HepG2 (cell line): ENCODE data around the gene CEACAM3. TPM values are rescaled to one million over a fixed set of nuclear protein-coding genes. Genes with fewer than 3 reads are reported as not detected.

ENCODE experiments used
- ATF7 ChIP-seq, 2 experiments: fragments of 450-650 bp in 1 of 2; sonication (generic) in 1 of 2; formaldehyde crosslinking in 1 of 2; IDR thresholded peaks; 2 replicates each; pipeline versions ENCODE4 v1.4.0 to v1.6.1; 2016 to 2020; ENCODE audit warnings: antibody characterized with exemption in 1 of 2, mild to moderate bottlenecking in 1 of 2, missing genetic modification reagents in 1 of 2
- ATF7-NPFF ChIP-seq: sonication (generic); formaldehyde crosslinking; IDR thresholded peaks from 2 replicates; pipeline ENCODE4 v1.8.1; 2023; ENCODE audit warnings: mild to moderate bottlenecking, low read depth, missing genetic modification reagents, moderate library complexity
- CAMTA2 ChIP-seq: sonication (generic); formaldehyde crosslinking; IDR thresholded peaks from 2 replicates; pipeline ENCODE4 v1.4.0; 2020; ENCODE audit warnings: mild to moderate bottlenecking, missing genetic modification reagents, borderline replicate concordance
- CREB1 ChIP-seq, 2 experiments: fragments of 450-650 bp in 1 of 2; IDR thresholded peaks; 2 replicates each; pipeline ENCODE4 v1.6.1; 2016 to 2017; ENCODE audit warnings: control low read depth in 1 of 2, mild to moderate bottlenecking in 1 of 2, missing compliant biosample characterization in 1 of 2, missing genetic modification characterization in 1 of 2
- EED ChIP-seq: sonication (generic); formaldehyde crosslinking; IDR thresholded peaks from 2 replicates; pipeline ENCODE4 v1.5.0; 2020; ENCODE audit warnings: mild to moderate bottlenecking, missing genetic modification reagents
- JUND ChIP-seq: sonication (generic); formaldehyde crosslinking; IDR thresholded peaks from 2 replicates; pipeline ENCODE4 v1.8.0; 2022; ENCODE audit warnings: mild to moderate bottlenecking, missing genetic modification reagents
- KLF13 ChIP-seq: sonication (generic); formaldehyde crosslinking; IDR thresholded peaks from 2 replicates; pipeline ENCODE4 v1.4.0; 2020; ENCODE audit warnings: mild to moderate bottlenecking, missing genetic modification reagents
- NRL ChIP-seq: sonication (generic); formaldehyde crosslinking; IDR thresholded peaks from 2 replicates; pipeline ENCODE4 v1.5.0; 2020; ENCODE audit warnings: missing genetic modification reagents, mild to moderate bottlenecking, moderate library complexity, borderline replicate concordance
- SNAI1 ChIP-seq: sonication (generic); formaldehyde crosslinking; IDR thresholded peaks from 2 replicates; pipeline ENCODE4 v1.5.0; 2020; ENCODE audit warnings: mild to moderate bottlenecking, missing genetic modification reagents, borderline replicate concordance
- SRY ChIP-seq: sonication (generic); formaldehyde crosslinking; IDR thresholded peaks from 2 replicates; pipeline ENCODE4 v1.8.0; 2022; ENCODE audit warnings: mild to moderate bottlenecking, missing genetic modification reagents
- ZHX1 ChIP-seq: sonication (generic); formaldehyde crosslinking; IDR thresholded peaks from 2 replicates; pipeline ENCODE4 v1.8.1; 2022; ENCODE audit warnings: low read depth, mild to moderate bottlenecking, missing genetic modification reagents
- ZNF124 ChIP-seq: sonication (generic); formaldehyde crosslinking; IDR thresholded peaks from 2 replicates; pipeline ENCODE4 v1.4.0; 2020; ENCODE audit warnings: missing genetic modification reagents
- ZNF205 ChIP-seq: IDR thresholded peaks from 2 replicates; pipeline ENCODE4 v1.6.1; 2018; ENCODE audit warnings: missing biosample characterization, missing genetic modification reagents
- ZNF24 ChIP-seq: fragments of 450-650 bp; IDR thresholded peaks from 2 replicates; pipeline ENCODE4 v1.6.1; 2017; ENCODE audit warnings: antibody characterized with exemption, mild to moderate bottlenecking
- ZNF382 ChIP-seq: sonication (generic); formaldehyde crosslinking; IDR thresholded peaks from 2 replicates; pipeline ENCODE4 v1.5.0; 2020; ENCODE audit warnings: missing genetic modification reagents, mild to moderate bottlenecking, borderline replicate concordance
- ZNF383 ChIP-seq: sonication (generic); formaldehyde crosslinking; IDR thresholded peaks from 2 replicates; pipeline ENCODE4 v1.4.0; 2020; ENCODE audit warnings: missing genetic modification reagents, mild to moderate bottlenecking, borderline replicate concordance
- ZNF710 ChIP-seq: sonication (generic); formaldehyde crosslinking; IDR thresholded peaks from 2 replicates; pipeline ENCODE4 v1.5.0; 2020; ENCODE audit warnings: mild to moderate bottlenecking, missing genetic modification reagents, borderline replicate concordance
- ZNF737 ChIP-seq: sonication (generic); formaldehyde crosslinking; IDR thresholded peaks from 2 replicates; pipeline ENCODE4 v1.5.0; 2020; ENCODE audit warnings: missing genetic modification reagents, mild to moderate bottlenecking, borderline replicate concordance
- ZNF841 ChIP-seq: sonication (generic); formaldehyde crosslinking; IDR thresholded peaks from 2 replicates; pipeline ENCODE4 v1.8.1; 2023; ENCODE audit warnings: missing genetic modification reagents, borderline replicate concordance
- ZSCAN30 ChIP-seq: sonication (generic); formaldehyde crosslinking; IDR thresholded peaks from 2 replicates; pipeline ENCODE4 v1.5.0; 2020; ENCODE audit warnings: mild to moderate bottlenecking, missing genetic modification reagents
- ZSCAN31 ChIP-seq: sonication (generic); formaldehyde crosslinking; IDR thresholded peaks from 2 replicates; pipeline ENCODE4 v1.5.0; 2020; ENCODE audit warnings: low read depth, mild to moderate bottlenecking, missing genetic modification reagents
- polyA plus RNA-seq, 8 experiments: library from polyadenylated mRNA; depleted of rRNA in 3 of 8; stranded (reverse) in 7 of 8; unstranded in 1 of 8; fragments of >200 nt; fragmentation: Illumina TruSeq in 4 of 8; extraction: Trizol in 4 of 8; gene quantifications; 2 replicates each; pipeline versions ENCODE4 v1.2.1 to v1.2.3, GENCODE V29; 2011 to 2016; ENCODE audit warnings: low read depth in 4 of 8, missing spikeins in 1 of 8, mixed read lengths in 1 of 8; ENCODE audit not compliant: insufficient read depth in 1 of 8
- total RNA-seq, 5 experiments: library from RNA; depleted of rRNA; stranded (reverse); fragments of >200 nt; fragmentation: Illumina TruSeq; extraction: Trizol; gene quantifications; 2 replicates each; pipeline ENCODE4 v1.2.3, GENCODE V29; 2016; ENCODE audit warnings: low read depth in 1 of 5

CEACAM3 gene
- total and polyA plus RNA-seq, 2 of the 13 experiments (the other 11 are each of a cell fraction or from before 2014, with no cell fraction given) = not detected

DNA sequence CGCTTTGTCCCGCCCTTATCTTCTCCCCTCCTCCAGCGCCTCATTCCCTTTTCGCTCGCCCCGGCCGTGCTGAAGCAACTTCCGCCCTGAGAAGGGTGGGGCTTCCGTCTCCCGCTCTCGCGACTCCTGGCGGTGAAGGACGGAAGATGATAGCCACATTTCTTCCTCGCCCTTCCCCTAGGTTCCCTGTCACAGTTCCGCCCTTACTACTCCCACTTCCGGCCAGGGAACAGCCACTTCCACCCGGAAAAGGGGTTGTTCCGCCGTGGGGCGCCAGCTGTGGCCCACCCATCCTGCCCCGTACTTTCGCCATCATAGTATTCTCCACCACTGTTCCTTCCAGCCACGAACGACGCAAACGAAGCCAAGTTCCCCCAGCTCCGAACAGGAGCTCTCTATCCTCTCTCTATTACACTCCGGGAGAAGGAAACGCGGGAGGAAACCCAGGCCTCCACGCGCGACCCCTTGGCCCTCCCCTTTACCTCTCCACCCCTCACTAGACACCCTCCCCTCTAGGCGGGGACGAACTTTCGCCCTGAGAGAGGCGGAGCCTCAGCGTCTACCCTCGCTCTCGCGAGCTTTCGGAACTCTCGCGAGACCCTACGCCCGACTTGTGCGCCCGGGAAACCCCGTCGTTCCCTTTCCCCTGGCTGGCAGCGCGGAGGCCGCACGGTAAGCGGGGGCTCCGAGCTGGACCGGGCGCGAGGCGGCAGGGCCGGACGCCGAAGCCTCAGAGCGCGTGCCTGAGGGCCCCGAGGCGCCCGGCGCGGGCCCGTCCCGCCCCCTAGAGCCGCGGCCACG, 63.4 kb downstream of the CEACAM3 start, which contains the start of gene RPS19 (continued):
- TF ChIP-seq ZNF710 (CRISPR knock-in tag) = peak; percentile 81; the same call in 1 of the 2 replicates
- TF ChIP-seq ATF7-NPFF (CRISPR knock-in tag) = 0 out of 2 replicates have a peak, but pooled peaks have one; percentile 70
- TF ChIP-seq ZSCAN31 = peak; percentile 64
- 0 out of 2 replicates have a peak, but pooled peaks have one; percentile 60 for TF ChIP-seq CAMTA2
- peak; percentile 10; the same call in 1 of the 2 replicates for TF ChIP-seq ZHX1 (CRISPR knock-in tag)
- no peak for TF ChIP-seq ZNF383
- no peak for TF ChIP-seq ATF7 (IDR thresholded peaks at IDR 0.05)
- no peak for TF ChIP-seq ATF7 (CRISPR knock-in tag; IDR thresholded peaks at IDR 0.05)
- TF ChIP-seq ZNF24 = no peak
- TF ChIP-seq KLF13 = no peak
- peak; percentile 45; the same call in 1 of the 2 replicates for TF ChIP-seq EED
- TF ChIP-seq SNAI1 (CRISPR knock-in tag) = no peak; the same call in 1 of the 2 replicates
- TF ChIP-seq CREB1 (IDR thresholded peaks at IDR 0.05) = peak; percentile 60
- peak; percentile 85 for TF ChIP-seq CREB1 (CRISPR knock-in tag; IDR thresholded peaks at IDR 0.05)
- no peak for TF ChIP-seq JUND (CRISPR knock-in tag)
- no peak for TF ChIP-seq ZNF382 (CRISPR knock-in tag)
- no peak for TF ChIP-seq ZNF737 (CRISPR knock-in tag)
- no peak for TF ChIP-seq ZNF124 (CRISPR knock-in tag)
- no peak; the same call in 1 of the 2 replicates for TF ChIP-seq ZNF205 (CRISPR knock-in tag)
- TF ChIP-seq SRY (CRISPR knock-in tag) = peak; percentile 72; the same call in 1 of the 2 replicates
- no peak for TF ChIP-seq NRL (CRISPR knock-in tag)
- TF ChIP-seq ZSCAN30 = no peak
- no peak for TF ChIP-seq ZNF841 (CRISPR knock-in tag)
